ENCODE results near the gene TACC2.

The TACC2 gene

GRCh38 chr10:122164815-122165483, 176.0 kb downstream of the TACC2 start:
- H3K4me3 ChIP-seq (ENCODE audit: low read length) = no peak overlapping the region
- TF ChIP-seq ZNF274 (IDR thresholded peaks at IDR 0.05; ENCODE audit: low read depth, low read length) = no peak

- H3K4me3 ChIP-seq (ENCODE audit: low read length) = no peak overlapping the region
- no peak for TF ChIP-seq ZNF274 (IDR thresholded peaks at IDR 0.05; ENCODE audit: low read depth, low read length)
Measured at GRCh38 chr10:122165484-122166276, 176.7 kb downstream of the TACC2 start.

GRCh38 chr10:122168101-122168500, 179.1 kb downstream of the TACC2 start:
- no peak for TF ChIP-seq ZNF274 (IDR thresholded peaks at IDR 0.05; ENCODE audit: low read depth, low read length)

GRCh38 chr10:122168598-122169394, 179.8 kb downstream of the TACC2 start:
- TF ChIP-seq ZNF274 (IDR thresholded peaks at IDR 0.05; ENCODE audit: low read depth, low read length) = no peak
- H3K4me3 ChIP-seq (ENCODE audit: low read length) = no peak overlapping the region

More at GRCh38 chr10:122168101-122168500, 179.1 kb downstream of the TACC2 start:
- H3K4me3 ChIP-seq (ENCODE audit: low read length) = no peak overlapping the region

DNA sequence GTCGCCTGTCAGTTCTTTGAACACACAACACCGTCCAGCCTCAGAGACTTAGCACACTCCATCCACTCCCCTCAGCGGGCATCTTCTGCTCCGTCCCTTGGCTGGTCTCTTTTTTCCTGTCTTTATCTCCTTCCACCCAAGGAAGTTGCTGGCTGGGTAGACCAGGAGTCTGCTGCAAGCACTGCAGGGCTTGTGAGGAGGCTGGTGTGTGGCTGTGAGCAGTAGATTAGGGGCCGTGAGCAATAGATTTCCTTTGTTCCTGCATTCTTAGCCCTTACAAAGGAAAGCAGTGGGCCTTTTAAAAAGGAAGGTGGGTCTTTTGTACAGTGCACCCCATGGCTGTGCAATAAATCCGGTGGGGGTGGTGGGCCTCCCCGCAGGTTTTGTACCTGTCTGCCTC, 181.8 kb downstream of the TACC2 start:
- no peak overlapping the region for H3K4me3 ChIP-seq (ENCODE audit: low read length)
- no peak for TF ChIP-seq ZNF274 (IDR thresholded peaks at IDR 0.05; ENCODE audit: low read depth, low read length)

GRCh38 chr10:122171302-122172075, 182.5 kb downstream of the TACC2 start:
- TF ChIP-seq ZNF274 (IDR thresholded peaks at IDR 0.05; ENCODE audit: low read depth, low read length) = no peak
- H3K4me3 ChIP-seq (ENCODE audit: low read length) = no peak overlapping the region

GRCh38 chr10:122172361-122173008, 183.5 kb downstream of the TACC2 start:
- H3K4me3 ChIP-seq (ENCODE audit: low read length) = no peak overlapping the region
- no peak for TF ChIP-seq ZNF274 (IDR thresholded peaks at IDR 0.05; ENCODE audit: low read depth, low read length)

DNA sequence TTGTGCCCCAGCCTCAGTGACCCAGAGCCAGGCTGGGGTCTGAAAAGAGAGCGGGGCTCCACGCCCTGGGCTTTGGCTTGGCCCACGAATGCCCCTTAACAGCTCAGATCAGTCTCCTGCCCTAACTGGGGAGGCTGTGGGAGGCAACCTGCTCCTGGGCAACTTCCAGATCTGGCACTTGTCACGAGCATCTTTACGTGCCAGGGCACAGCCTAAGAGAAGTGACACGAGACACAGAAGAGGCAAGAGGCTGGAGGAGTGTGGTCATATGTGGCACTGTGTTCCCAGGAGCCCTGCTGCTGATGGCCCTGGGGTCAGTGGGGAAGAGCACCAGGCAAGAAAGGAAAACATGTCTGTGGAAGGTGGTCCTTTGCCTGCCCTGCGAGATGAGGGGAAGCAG, 184.4 kb downstream of the TACC2 start:
- no peak for TF ChIP-seq ZNF274 (IDR thresholded peaks at IDR 0.05; ENCODE audit: low read depth, low read length)
- H3K4me3 ChIP-seq (ENCODE audit: low read length) = no peak overlapping the region

GRCh38 chr10:122173766-122174435, 184.9 kb downstream of the TACC2 start:
- no peak overlapping the region for H3K4me3 ChIP-seq (ENCODE audit: low read length)
- no peak for TF ChIP-seq ZNF274 (IDR thresholded peaks at IDR 0.05; ENCODE audit: low read depth, low read length)

DNA sequence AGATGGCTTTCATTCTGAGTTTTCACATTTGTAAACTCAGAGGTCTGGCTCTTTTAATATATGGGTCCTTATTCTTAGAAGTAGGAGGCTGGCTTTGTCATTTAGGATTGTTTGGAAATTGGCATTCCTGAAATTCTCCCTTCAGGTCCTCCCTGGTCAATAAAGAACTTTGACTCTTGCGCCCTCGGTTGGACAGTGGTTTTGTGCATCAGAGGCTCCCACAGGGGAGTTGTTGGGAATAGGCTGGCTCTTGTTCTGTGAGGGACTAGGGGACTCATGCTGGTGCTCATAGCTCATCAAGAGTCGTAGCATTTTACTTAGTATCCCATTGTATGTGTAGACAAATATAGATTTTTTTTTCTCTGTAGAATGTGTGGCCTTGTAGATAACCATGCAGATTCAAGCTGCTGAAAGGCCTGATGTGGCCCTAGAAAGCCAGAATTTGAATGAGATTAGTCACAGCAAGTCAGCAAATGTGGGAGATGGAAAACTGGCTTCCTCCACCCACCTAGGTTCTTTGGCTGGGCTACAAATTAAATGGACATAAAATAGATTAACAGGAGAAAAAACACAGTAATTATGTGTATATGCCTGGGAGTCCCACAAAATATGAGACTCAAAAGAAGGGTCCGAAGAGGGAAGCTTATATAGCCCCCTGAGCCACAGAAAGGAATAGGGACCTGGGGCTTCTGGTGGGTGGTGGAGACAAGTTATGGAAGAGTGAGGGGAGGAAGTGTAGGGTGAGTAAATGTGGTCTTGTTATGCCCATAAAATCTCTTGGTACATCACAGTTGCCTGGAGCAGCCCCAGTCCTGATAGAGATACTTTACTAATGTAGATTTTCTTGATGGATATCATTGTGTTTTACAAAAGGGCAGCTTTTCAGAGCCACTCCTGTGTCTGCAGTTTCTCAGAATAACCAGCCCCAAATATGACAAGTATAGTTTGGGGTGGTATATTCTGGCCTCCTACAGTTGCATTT, 187.6 kb downstream of the TACC2 start:
- no peak for TF ChIP-seq ZNF274 (IDR thresholded peaks at IDR 0.05; ENCODE audit: low read depth, low read length)
- H3K4me3 ChIP-seq (ENCODE audit: low read length) = no peak overlapping the region

DNA sequence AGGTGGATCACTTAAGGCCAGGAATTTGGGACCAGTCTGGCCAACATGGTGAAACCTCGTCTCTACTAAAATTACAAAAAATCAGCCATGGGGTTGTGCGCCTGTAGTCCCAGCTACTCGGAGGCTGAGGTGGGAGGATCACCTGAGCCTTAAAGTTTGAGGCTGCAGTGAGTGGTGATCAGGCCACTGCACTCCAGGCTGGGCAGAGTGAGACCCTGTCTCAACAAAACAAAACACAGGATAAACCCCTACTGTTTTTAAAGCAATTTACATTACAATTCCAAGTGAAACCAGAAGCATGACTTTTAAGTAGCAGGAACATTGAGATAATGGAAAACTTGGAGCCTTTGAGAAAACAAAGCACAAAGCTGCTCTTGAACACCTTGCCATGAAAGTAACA, 189.7 kb downstream of the TACC2 start:
- no peak for TF ChIP-seq ZNF274 (IDR thresholded peaks at IDR 0.05; ENCODE audit: low read depth, low read length)
- H3K4me3 ChIP-seq (ENCODE audit: low read length) = no peak overlapping the region

Data from GM08714 (cell line).